NCI-H748 treated with DMSO at 0.1 percent for 48 hours (cell line): ENCODE results near the gene KRTAP2-3.
"Not testable (repeated sequence)": the region's sequence is repeated elsewhere in the genome, so short reads cannot be mapped to it uniquely, and the experiment has no call there.

Experiments
- DNase-seq: peaks from one replicate; lab custom pipeline; 2025; lab: John Stamatoyannopoulos, UW

Gene KRTAP2-3

GRCh38 chr17:41060052-41060604, at the start of gene KRTAP2-3:
TSS of gene KRTAP2-3 (minus strand) at chr17:41060114. CDS start at chr17:41060050, 64 bp downstream.
- no peak for DNase-seq

- not testable (repeated sequence) for DNase-seq
Observed at GRCh38 chr17:41108728-41109386, 48.9 kb upstream of the KRTAP2-3 start.

GRCh38 chr17:41107941-41108450, 48.1 kb upstream of the KRTAP2-3 start:
- DNase-seq, result no peak

GRCh38 chr17:41105347-41105746, 45.4 kb upstream of the KRTAP2-3 start, which contains the start of gene KRTAP4-9:
TSS of gene KRTAP4-9 (plus strand) at chr17:41105389. CDS start at chr17:41105389, 0 bp downstream.
- not testable (repeated sequence) for DNase-seq

- not testable (repeated sequence) for DNase-seq
Observed at GRCh38 chr17:41104386-41105038, 44.6 kb upstream of the KRTAP2-3 start.

GRCh38 chr17:41103896-41104295, 44.0 kb upstream of the KRTAP2-3 start:
- DNase-seq, result no peak

- no peak for DNase-seq
Observed at GRCh38 chr17:41101586-41102259, 41.8 kb upstream of the KRTAP2-3 start, which contains the start of gene KRTAP4-16. TSS of gene KRTAP4-16 (minus strand) at chr17:41102209. CDS start at chr17:41102209, 0 bp downstream.

- DNase-seq, result not testable (repeated sequence)
Observed at GRCh38 chr17:41099682-41100480, 40.0 kb upstream of the KRTAP2-3 start.

- no peak for DNase-seq
Observed at GRCh38 chr17:41098481-41098880, 38.6 kb upstream of the KRTAP2-3 start.

GRCh38 chr17:41098042-41098441, 38.1 kb upstream of the KRTAP2-3 start, which contains the start of gene KRTAP4-8:
TSS of gene KRTAP4-8 (minus strand) at chr17:41098142. CDS start at chr17:41098084, 58 bp downstream.
- no peak for DNase-seq

GRCh38 chr17:41096055-41096454, 36.1 kb upstream of the KRTAP2-3 start:
- no peak for DNase-seq

- not testable (repeated sequence) for DNase-seq
Observed at GRCh38 chr17:41088760-41089352, 28.9 kb upstream of the KRTAP2-3 start.

- DNase-seq, result not testable (repeated sequence)
Observed at GRCh38 chr17:41084100-41084856, 24.4 kb upstream of the KRTAP2-3 start, which contains the start of gene KRTAP4-7. TSS of gene KRTAP4-7 (plus strand) at chr17:41084150. CDS start at chr17:41084207, 57 bp downstream.

GRCh38 chr17:41083427-41083826, 23.5 kb upstream of the KRTAP2-3 start:
- not testable (repeated sequence) for DNase-seq

- no peak for DNase-seq
Observed at GRCh38 chr17:41082626-41083025, 22.7 kb upstream of the KRTAP2-3 start.

GRCh38 chr17:41076788-41077187, 16.9 kb upstream of the KRTAP2-3 start:
- no peak for DNase-seq

GRCh38 chr17:41073676-41074075, 13.8 kb upstream of the KRTAP2-3 start:
- DNase-seq, result no peak

- no peak for DNase-seq
Observed at GRCh38 chr17:41071606-41072360, 11.9 kb upstream of the KRTAP2-3 start.

GRCh38 chr17:41069031-41069430, 9.1 kb upstream of the KRTAP2-3 start:
- no peak for DNase-seq
